Measurements from ENCODE around the gene EPRS1.
A peak's percentile ranks its signal among the peaks of the same experiment; 100 is the strongest.
"Not testable (repeated sequence)": the region's sequence is repeated elsewhere in the genome, so short reads cannot be mapped to it uniquely, and the experiment has no call there.

The EPRS1 gene

GRCh38 chr1:220046052-220046930, at the start of gene EPRS1:
EPRS1 (minus strand) TSS chr1:220046505; CDS start chr1:220046388, 117 bp downstream.
- DNase-seq (ENCODE audit: low spot score) = peak; percentile 98

DNA sequence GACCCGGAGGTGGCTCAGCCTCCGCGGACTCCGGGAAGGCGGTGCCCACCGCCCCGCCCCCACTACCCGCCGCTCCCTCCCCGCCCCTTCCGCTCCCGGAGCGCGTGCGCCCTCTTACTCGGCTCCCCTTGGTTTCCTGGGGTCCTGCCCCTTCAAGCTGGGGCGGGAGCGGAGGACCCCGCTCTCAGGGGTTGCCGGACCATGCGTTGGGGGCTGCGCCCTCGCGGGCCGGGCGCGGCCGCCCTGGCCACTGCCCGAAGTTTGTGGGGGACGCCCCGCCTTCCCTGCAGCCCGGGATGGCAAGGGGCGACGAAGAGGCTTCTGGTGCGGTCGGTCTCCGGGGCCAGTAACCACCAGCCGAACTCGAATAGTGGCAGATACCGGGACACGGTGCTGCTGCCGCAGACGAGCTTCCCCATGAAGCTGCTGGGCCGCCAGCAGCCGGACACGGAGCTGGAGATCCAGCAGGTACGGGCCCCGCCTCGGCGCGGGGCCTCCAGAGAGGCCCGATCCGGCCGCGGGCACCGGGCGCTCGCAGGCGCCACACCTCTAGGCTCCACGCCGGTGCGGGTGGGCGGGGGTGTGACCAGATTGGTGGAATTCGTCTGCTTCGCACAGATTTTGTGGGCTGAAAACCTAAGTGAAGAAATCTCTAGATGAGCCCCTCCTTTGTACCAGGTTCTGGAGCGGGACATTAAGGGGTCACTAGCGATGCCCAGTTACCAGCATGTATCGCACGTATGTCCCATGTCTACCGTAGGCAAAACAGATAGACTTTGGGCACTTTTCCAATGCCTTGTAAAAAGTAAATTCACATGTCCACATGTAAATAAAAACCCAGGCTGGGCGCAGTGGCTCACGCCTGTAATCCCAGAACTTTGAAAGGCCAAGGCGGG, 48.0 kb upstream of the EPRS1 start, which contains the start of gene IARS2:
TSS of gene IARS2 (plus strand) at position 117 of the 896 bp plus-strand sequence. CDS start at position 202, 85 bp downstream.
- DNase-seq (ENCODE audit: low spot score) = peak; percentile 79

DNA sequence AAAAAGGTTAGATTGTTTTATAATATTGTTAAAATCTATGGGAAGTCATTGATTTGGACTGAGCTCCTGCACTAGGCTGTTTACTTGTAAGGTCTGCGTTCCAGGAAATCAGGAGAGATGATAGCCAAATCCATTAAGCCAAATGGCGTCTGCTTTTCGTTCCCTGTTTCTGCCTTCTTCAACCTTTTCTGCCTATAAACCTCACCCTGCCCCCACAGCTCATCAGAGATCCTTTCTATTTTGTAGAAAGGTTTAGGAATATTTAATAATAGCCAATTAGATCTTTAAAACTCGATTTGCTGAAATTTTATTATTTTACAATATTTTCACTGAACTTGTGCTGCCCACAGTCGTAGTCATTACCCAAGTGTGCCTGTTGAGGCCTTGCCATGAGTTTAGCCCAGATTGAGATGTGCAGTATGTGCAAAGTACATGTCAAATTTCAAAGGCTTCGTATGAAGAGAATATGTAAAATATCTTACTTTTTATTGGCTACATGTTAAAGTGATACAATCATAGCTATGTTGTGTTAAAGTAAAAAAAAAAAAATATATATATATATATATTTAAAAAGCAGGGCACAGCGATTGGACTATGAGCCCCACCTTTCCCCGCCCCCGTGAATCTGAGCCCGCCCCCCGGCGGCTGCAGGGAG, 47.2 kb upstream of the EPRS1 start:
- no peak for DNase-seq (ENCODE audit: low spot score)

GRCh38 chr1:220092694-220093093, 46.4 kb upstream of the EPRS1 start:
- DNase-seq (ENCODE audit: low spot score) = no peak

DNA sequence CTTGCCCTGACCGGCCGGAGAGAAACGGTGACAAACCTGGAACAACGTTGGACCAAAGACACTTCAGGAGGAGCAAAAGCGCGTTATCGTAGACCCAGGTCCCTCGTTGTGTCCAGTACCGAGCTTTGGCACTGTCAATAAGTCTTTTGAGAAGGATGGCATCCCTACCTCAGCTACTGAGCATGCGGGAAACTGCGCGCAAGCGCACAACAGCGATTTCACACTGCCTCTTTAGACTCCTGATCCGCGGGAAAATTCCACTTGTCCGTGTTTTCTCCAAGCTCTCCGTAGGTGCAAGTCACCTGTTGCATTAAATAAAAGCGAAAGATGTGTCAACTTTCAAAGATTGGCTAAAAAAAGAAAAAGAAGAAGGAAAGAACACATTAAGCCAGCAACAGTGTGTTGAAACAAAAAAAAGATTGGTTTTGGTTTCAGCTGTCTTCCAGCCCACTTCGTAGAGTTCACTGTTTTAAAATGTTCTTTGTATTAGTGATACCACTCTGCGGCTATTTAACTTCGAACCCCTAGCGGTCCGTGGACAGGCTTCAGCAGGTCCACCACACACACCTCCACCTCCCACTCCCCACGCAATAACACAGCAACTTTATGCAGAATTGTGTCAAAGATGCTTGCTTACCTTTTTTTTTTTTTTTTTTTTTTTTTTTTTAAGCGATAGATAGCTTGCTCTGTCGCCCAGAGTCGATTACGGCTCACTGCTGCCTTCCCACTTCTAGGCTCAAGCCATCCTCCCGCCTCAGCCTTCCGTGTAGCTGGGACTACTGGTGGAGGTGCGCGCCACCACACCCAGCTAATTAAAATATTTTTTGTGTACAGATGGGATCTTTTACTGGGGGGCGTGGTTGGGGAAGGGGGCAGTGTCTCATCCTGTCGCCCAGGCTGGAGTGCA, 43.6 kb upstream of the EPRS1 start, which contains the start of gene BPNT1:
TSS of gene BPNT1 (minus strand) at position 139 of the 907 bp plus-strand sequence. CDS start 9,942 bp downstream, outside the sequence.
- DNase-seq (ENCODE audit: low spot score) = peak; percentile 95

GRCh38 chr1:220086261-220086686, 40.0 kb upstream of the EPRS1 start:
- DNase-seq (ENCODE audit: low spot score) = not testable (repeated sequence)

DNA sequence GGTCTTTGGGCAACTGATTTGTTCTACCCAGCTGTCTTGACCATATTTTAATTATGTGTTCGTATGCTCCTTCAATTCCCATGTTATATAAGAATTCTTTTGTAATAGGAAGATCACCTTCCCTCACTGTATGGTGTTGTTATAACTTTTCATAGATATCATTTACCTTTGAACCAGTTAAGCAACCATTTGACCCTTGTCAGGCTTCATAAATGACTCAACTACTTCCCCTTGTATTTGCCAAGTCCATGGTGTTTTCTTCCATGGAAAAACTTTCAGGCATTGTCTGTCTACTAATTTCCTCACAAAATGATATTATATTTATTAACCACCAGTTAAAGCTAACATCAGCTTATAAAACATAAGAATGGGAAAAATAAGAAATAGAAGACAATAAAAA, 38.2 kb upstream of the EPRS1 start:
- DNase-seq (ENCODE audit: low spot score) = no peak

DNA sequence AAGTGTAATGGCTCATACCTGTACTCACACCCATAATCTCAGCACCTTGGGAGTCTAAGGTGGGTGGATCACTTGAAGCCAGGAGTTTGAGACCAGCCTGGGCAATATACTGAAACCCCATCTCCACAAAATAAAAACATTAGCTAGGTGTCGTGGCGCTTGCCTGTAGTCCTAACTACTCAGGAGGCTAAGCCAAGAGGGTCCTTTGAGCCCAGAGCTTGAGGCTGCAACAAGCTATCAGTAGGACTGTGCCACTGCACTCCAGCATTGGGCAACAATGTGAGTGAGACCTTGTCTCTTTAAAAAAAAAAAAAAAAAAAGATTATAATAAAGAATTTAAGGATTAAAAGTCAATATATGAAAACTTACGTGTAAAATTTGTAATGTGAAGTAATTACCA, 31.6 kb upstream of the EPRS1 start:
- no peak for DNase-seq (ENCODE audit: low spot score)

GRCh38 chr1:220076861-220077762, 30.8 kb upstream of the EPRS1 start:
- DNase-seq (ENCODE audit: low spot score) = no peak

- no peak for DNase-seq (ENCODE audit: low spot score)
These were observed 21.2 kb upstream of the EPRS1 start for GRCh38 chr1:220067269-220068204.

GRCh38 chr1:220062629-220063028, 16.3 kb upstream of the EPRS1 start:
- DNase-seq (ENCODE audit: low spot score) = no peak

DNA sequence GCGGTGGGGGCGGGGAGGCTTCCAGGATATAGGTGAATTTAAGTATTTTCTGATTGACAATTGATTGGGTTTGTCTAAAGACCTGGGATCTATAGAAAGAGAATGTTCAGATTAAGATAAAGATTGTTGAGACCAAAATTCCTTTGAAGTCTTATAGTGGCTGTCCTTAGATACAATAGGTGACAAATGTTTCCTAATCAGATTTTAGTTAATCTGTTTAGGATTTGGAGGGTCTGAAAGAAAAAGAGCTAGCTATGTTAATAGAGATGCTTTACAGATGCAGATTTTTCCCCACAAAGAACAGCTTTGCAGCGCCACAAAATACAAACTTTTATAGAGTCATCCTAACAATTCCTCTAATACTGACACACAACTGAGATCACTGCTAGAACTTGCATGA, 14.6 kb upstream of the EPRS1 start:
- DNase-seq (ENCODE audit: low spot score) = no peak

- DNase-seq (ENCODE audit: low spot score) = no peak
These were observed 10.1 kb upstream of the EPRS1 start for GRCh38 chr1:220056374-220056773.

DNA sequence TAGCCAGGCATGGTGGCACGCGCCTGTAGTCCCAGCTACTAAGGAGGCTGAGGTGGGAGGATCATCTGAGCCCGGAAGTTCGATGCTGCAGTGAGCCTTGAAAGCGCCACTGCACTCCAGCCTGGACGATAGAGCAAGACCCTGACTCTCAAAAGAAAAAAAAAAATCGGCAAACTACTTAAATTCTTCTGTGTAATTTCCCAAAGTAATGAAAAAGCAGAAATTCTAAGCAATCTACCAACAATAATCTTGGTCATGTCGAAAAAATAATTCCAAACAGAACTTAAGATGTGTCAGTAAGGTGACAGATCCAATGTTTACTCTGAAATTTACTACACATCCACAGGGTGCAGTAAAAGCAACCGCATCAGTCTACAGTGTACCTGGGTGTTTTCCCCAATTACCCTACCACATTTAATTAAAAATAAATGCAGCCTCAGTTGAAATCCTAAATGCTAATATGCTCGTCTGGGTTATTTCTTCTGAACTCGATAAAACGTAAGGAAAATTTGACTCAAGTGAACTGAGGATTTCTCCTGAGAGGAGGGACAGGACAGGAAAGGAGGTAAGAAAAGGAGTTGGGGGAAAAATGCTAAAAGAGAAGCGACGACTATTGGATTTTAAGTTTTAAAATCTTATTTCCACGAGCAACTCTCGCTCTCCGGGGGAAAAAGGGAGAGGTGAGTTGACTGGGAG, 801 bp downstream of the EPRS1 start:
- peak; percentile 48 for DNase-seq (ENCODE audit: low spot score)

DNA sequence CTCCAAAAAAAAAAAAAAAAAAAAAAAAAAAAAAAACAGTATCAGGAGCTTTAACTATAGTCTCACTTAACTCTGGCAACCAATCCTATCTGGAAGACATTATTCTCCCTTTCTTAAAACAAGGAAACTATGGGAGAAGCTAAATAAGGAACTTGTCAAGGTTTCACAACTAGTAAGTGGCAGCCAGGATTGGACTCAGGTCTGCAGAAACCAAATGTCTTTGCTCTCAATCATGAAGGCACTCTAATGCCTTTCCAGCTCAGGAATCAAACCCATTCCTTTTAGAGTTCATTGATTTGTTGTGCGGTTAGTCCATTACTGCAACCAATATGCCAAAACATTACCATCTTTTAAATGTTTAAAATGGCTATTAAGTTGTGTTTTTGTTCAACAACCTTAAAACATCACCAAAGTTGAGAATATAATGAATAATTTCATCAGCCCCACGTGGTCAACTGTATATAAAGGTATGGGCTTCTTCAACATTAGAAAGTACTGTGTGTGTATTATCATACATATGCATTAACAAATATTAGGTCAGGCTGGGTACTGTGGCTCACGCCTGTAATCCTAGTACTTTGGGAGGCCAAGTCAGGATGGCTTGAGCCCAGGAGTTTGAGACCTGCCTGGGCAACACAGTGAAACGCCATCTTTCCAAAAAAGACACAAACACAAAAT, 1.5 kb downstream of the EPRS1 start:
- DNase-seq (ENCODE audit: low spot score) = peak; percentile 5

GRCh38 chr1:220043646-220044045, 2.7 kb downstream of the EPRS1 start:
- DNase-seq (ENCODE audit: low spot score) = no peak

DNA sequence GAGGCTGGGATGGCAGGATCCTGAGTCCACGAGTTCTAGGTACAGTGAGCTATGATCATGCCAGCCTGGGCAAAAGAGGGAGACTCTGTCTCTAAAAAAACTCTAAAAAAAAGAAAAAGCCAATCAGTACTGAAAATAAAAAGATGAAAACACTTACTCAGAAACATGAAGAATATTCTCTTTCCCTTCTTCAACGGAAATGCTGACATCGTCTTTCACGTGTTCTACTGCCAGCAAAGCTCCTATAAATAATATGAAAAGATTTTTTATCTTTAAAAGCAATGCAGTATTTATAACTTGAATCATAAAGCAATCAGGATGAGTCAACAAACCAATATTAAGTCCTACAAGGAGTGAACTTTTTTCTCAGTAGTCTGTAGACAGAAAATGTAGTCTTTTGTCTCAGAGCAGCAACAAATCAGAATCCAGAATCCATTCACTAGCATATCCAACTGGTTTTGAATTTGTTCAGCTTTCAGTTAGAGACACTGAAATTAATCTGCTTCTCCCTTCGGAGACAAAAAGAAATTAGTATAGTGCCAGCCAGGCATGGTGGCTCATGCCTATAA, 6.2 kb downstream of the EPRS1 start:
- no peak for DNase-seq (ENCODE audit: low spot score)

All from cerebellar cortex (tissue), 1 donor.